ENCODE measurements around the gene PANX1.

Gene PANX1

GRCh38 chr11:94186342-94187203 lies 57.9 kb downstream of the PANX1 start:
- no peak for DNase-seq

DNA sequence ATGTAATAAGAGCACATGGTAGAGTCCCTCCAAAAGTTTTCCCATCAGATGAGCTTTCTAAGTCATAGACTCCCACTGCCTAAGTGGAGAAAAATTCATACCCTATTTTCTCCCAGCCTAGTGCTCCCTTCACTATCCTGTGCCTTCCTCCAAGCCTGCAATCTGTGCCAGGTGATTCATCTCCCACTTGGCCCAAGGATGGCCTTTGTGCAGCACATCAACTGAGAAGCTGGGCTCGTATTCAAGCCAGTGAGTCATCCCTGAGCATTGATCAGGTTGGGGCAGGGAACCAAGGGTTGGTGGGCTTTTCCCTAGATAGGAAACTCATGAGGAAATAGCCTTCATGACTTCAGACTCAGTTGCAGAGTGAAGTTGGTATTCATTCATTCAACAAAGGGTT lies 64.6 kb downstream of the PANX1 start:
- DNase-seq = no peak

- DNase-seq = no peak
Measured at GRCh38 chr11:94194712-94195111, 66.1 kb downstream of the PANX1 start.

- DNase-seq = no peak
Measured at GRCh38 chr11:94196363-94196762, 67.7 kb downstream of the PANX1 start.

DNA sequence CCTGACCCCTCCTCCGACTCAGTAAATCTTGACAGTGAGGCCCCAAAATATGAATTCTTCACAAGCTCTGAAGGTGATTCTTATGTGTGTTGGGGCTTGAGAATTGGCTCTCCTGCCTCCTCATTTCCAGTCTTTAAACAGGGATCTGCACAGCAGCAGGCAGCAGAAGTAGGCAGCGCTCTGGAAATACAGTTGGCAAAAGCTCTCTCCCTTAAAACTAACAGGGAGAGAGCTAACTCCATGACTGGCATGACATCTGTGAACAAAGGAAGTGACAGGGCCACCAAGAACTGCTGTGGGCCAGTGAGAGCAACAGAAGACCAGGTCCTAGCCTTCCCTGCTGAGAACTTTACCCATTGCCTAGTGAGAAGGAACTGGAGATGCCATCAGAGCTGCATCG lies 70.1 kb downstream of the PANX1 start:
- no peak for DNase-seq

DNA sequence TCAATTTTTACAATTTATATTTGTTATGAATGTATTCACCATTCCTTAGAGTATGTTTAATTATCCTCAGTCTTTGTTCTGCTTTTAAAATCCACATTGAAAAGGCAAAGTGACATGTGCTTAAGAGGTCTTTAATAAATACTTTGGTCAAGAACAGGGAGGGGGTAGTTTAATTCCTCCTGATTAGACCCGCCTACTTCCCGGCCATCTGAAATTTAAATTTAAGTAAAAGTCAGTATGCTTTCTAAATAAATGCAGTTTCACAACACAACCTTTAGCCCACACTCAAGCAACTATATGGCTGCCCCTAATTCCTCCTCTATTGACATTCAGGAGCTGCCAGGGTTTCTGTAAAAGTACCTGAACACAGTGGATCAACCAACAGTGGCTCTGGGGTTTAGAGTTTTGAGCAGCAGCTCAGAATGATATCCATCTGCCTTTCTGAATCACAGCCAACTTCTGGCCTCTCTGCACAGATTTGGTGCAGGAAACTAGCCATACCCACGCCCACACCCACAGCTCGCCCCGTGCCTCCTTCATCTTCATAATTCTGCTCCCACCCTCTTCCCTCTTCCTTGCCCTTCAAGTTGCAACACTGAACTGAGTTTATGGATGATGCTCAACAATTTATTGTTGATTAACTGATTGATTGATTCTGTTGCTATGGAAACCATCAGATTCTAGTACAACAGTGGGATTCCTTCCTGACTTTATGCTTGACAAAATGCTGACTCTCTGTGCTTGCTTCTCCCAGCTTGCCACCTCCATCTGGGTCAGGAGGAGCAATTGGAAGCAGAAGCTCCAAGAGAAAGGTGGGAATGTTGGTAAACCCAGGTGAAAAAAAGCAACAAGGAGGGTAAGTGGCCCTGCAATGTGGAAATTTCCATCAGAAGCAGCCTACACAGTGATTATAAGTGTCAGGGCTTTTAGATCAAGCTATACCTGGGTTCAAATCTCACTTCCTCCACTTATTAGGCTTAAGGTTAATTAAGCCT lies 70.8 kb downstream of the PANX1 start:
- DNase-seq = no peak

DNA sequence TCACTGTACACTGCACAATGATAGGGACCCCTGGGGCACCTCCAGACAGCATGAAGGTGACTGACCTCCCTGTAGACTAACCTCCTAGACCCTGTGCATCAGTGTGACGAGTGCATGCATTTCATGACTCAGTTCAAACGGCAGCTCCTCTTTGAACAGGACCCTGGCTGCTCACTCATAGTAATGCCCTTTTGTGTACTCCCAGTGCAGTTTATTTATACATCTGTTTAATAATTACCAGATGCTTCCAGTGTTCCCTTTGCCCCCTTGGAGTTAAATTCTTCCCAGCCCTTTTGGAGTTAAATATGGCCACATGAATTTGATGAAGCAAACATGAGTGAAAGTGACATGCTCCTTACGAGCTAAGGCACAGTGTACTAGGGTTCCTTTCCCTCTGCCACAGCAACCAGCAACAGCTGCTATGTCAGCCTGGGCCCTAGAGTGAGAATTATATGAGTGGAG lies 72.4 kb downstream of the PANX1 start:
- DNase-seq = no peak

- DNase-seq = no peak
Measured at GRCh38 chr11:94203070-94203469, 74.4 kb downstream of the PANX1 start.

- DNase-seq = no peak
Measured at GRCh38 chr11:94211261-94211830, 82.7 kb downstream of the PANX1 start.

- DNase-seq = no peak
Measured at GRCh38 chr11:94212898-94213297, 84.3 kb downstream of the PANX1 start.

DNA sequence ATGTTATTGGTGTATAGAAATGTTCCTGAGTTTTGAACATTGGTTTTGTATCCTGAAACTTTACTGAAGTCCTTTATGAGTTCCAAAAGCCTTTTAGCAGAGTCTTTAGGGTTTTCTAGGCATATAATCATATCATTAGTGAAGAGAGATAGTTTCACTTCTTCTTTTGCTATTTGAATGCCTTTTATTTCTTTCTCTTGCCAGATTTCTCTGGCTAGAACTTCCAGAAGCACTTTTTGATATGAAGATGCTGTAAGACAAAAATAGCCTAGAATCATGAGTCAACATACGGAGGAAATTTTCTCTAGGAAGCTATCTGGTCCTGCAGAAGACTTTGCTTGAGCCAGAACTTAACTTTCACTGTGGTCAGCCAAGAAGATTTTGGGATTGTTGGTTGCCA lies 89.1 kb downstream of the PANX1 start:
- no peak for DNase-seq

DNA sequence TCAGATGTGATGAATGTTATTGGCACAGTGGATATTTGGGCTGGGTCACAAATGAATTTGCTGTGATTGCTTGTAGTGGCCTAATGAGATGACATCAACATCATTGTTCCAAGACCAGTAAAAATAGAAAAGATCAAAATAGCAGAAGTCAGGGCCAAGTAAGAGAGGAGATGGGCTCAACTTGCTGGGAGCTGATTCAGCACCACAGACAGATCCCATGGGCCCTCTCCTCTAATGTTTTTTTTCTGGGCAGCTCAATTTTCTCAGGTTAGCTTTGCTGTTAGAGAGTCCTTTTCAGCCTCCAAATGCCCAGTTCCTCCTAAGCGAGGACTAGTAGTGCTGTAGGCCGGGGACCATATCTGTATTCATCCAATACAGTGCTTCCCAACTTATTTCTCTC lies 89.7 kb downstream of the PANX1 start:
- no peak for DNase-seq

GRCh38 chr11:94219771-94220170 lies 91.1 kb downstream of the PANX1 start:
- DNase-seq = no peak

- no peak for DNase-seq
Measured at GRCh38 chr11:94224078-94224477, 95.4 kb downstream of the PANX1 start.
